ENCODE results near the gene CPED1.

Gene CPED1

DNA sequence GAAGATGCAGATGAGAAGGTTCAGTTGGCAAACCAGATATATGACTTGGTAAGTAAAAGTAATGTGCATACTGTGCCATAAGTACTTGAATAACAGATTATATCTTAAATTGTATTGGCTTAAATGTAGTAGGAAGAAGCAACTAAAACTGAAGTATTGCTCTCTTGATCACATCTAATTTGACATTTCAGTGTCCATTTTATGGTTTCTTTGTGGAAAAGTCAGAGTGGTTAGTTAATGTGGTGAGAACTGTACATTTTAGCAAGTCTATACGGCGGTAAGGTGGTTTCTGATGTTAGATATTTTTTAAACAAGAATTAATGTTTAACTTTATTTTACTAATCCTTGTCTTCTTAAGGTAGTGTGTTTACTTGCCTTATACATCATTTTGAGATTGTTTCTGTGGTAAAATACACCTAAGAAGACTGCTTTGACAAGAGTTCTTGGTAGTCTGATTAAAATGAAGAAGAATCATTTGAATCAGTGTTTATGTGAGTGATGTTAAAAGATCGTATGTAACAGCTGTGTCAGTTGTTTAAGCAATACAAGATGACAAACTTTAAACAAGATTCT, 32.8 kb upstream of the CPED1 start:
- Histone ChIP-seq H3K9me2 (ENCODE audit: low read depth, low read length) (no peaks in the 10 kb centered on the region), H2AFZ (ENCODE audit: low read length) (no peak overlapping the region), H3K79me2 (ENCODE audit: insufficient read depth, low read length) (peaks cover 25% of the 10 kb centered on the region), H3F3A (ENCODE audit: insufficient read depth, low read length) (no peaks in the 10 kb centered on the region), H3K4me2 (ENCODE audit: low read length) (no peak overlapping the region), H3K9me3 (ENCODE audit: low read length) (no peaks in the 10 kb centered on the region), H3K27me3 (ENCODE audit: insufficient read depth, low read length) (no peaks in the 10 kb centered on the region), H3K36me3 (ENCODE audit: insufficient read depth, low read length) (peaks cover 66% of the 10 kb centered on the region), H4K20me1 (ENCODE audit: insufficient read depth, low read length) (no peaks in the 10 kb centered on the region), H3K4me3 (ENCODE audit: low read depth, low read length, poor library complexity, severe bottlenecking) (no peak overlapping the region), H3K4me1 (ENCODE audit: insufficient read depth, low read length, severe bottlenecking) (peaks cover 22% of the 10 kb centered on the region), H3K9ac (ENCODE audit: low read length) (no peak overlapping the region), H3K27ac (ENCODE audit: low read depth, low read length, poor library complexity, severe bottlenecking) (no peak overlapping the region)
- TF ChIP-seq EZH2 (IDR thresholded peaks at IDR 0.05; ENCODE audit: borderline replicate concordance, low read length), result no peak
- TF ChIP-seq, protein P1, sequence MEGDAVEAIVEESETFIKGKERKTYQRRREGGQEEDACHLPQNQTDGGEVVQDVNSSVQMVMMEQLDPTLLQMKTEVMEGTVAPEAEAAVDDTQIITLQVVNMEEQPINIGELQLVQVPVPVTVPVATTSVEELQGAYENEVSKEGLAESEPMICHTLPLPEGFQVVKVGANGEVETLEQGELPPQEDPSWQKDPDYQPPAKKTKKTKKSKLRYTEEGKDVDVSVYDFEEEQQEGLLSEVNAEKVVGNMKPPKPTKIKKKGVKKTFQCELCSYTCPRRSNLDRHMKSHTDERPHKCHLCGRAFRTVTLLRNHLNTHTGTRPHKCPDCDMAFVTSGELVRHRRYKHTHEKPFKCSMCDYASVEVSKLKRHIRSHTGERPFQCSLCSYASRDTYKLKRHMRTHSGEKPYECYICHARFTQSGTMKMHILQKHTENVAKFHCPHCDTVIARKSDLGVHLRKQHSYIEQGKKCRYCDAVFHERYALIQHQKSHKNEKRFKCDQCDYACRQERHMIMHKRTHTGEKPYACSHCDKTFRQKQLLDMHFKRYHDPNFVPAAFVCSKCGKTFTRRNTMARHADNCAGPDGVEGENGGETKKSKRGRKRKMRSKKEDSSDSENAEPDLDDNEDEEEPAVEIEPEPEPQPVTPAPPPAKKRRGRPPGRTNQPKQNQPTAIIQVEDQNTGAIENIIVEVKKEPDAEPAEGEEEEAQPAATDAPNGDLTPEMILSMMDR (IDR thresholded peaks at IDR 0.05; ENCODE audit: low read length), result no peak

GRCh38 chr7:120959929-120960484, 28.5 kb upstream of the CPED1 start:
- Histone ChIP-seq H3K27ac (ENCODE audit: low read depth, low read length, poor library complexity, severe bottlenecking) (no peak overlapping the region), H3K9me2 (ENCODE audit: low read depth, low read length) (no peaks in the 10 kb centered on the region), H3K4me1 (ENCODE audit: insufficient read depth, low read length, severe bottlenecking) (peaks cover 17% of the 10 kb centered on the region), H3K9ac (ENCODE audit: low read length) (no peak overlapping the region), H3K36me3 (ENCODE audit: insufficient read depth, low read length) (peaks cover 61% of the 10 kb centered on the region), H3K4me2 (ENCODE audit: low read length) (no peak overlapping the region), H3K4me3 (ENCODE audit: low read depth, low read length, poor library complexity, severe bottlenecking) (no peak overlapping the region), H3K9me3 (ENCODE audit: low read length) (no peaks in the 10 kb centered on the region), H4K20me1 (ENCODE audit: insufficient read depth, low read length) (no peaks in the 10 kb centered on the region), H2AFZ (ENCODE audit: low read length) (no peak overlapping the region), H3K79me2 (ENCODE audit: insufficient read depth, low read length) (no peaks in the 10 kb centered on the region; the same call in 1 of the 2 replicates), H3K27me3 (ENCODE audit: insufficient read depth, low read length) (no peaks in the 10 kb centered on the region), H3F3A (ENCODE audit: insufficient read depth, low read length) (no peaks in the 10 kb centered on the region)
- TF ChIP-seq EZH2 (IDR thresholded peaks at IDR 0.05; ENCODE audit: borderline replicate concordance, low read length), result no peak
- TF ChIP-seq, protein P1 (IDR thresholded peaks at IDR 0.05; ENCODE audit: low read length), result no peak

- Histone ChIP-seq H3K27ac (ENCODE audit: low read depth, low read length, poor library complexity, severe bottlenecking) (no peak overlapping the region), H3K79me2 (ENCODE audit: insufficient read depth, low read length) (no peaks in the 10 kb centered on the region; the same call in 1 of the 2 replicates), H4K20me1 (ENCODE audit: insufficient read depth, low read length) (no peaks in the 10 kb centered on the region), H3K4me3 (ENCODE audit: low read depth, low read length, poor library complexity, severe bottlenecking) (no peak overlapping the region), H3K4me1 (ENCODE audit: insufficient read depth, low read length, severe bottlenecking) (peaks cover 17% of the 10 kb centered on the region), H3K27me3 (ENCODE audit: insufficient read depth, low read length) (no peaks in the 10 kb centered on the region), H3K9ac (ENCODE audit: low read length) (no peak overlapping the region), H3K9me2 (ENCODE audit: low read depth, low read length) (no peaks in the 10 kb centered on the region), H3K4me2 (ENCODE audit: low read length) (no peak overlapping the region), H2AFZ (ENCODE audit: low read length) (no peak overlapping the region), H3F3A (ENCODE audit: insufficient read depth, low read length) (no peaks in the 10 kb centered on the region), H3K9me3 (ENCODE audit: low read length) (no peaks in the 10 kb centered on the region), H3K36me3 (ENCODE audit: insufficient read depth, low read length) (peaks cover 61% of the 10 kb centered on the region)
- TF ChIP-seq, protein P1 (IDR thresholded peaks at IDR 0.05; ENCODE audit: low read length), result no peak
- TF ChIP-seq EZH2 (IDR thresholded peaks at IDR 0.05; ENCODE audit: borderline replicate concordance, low read length), result no peak
Measured at GRCh38 chr7:120960714-120961113, 27.8 kb upstream of the CPED1 start.

Data from OCI-LY1 (cell line).